Right forelimb (tissue), 1 donor: ENCODE measurements around the gene NQO1.
"Not testable (repeated sequence)": the region's sequence is repeated elsewhere in the genome, so short reads cannot be mapped to it uniquely, and the experiment has no call there.

Experiments
- DNase-seq: peaks from one replicate; pipeline ENCODE4 v3.0.0-alpha.2; 2018

Gene NQO1

DNA sequence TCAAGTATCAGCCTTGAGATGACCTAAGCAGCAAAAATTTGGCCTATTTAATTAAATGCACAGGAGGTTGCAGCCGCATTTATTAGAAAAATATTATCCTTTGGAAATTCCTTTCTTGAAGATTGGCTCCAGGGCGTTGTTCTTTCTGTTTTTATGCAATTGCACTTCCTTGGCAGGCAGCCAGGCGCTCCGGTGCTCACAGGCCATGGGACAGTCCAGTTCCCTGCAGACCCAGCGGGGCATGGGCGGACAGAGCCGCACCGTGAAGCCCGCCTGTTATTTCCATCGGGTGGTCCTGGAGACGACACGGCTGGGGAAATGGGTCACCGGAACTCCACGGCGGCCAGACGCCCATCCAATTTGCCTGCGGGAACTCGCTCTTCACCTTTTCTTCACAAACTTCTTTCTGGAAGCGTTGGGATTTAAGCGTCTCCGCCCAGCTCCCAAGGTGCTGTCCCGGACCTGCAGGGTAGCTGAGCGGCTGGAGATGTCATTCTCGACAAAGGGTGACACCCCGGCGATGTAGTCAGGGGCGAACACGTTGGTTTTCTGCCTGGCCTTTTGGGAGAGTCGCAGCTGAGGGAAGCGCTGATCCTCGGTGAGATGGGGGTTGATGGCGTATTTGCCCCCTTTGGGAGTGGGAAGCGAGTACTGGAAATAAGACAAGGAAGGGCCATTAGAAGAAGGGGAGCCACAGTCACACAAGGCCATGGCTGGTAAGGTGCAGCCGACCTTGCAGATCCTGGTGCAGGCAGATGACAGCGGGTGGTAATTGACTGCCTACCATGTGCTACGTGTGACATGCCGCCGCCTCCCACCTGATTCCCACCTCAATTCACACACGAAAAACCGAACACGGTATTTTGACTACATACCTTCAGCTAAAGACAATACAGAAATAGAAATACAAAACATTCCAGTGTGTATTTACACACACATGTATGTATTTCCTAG lies 15.9 kb upstream of the NQO1 start:
- no peak for DNase-seq

- DNase-seq, result no peak
These were observed 15.2 kb upstream of the NQO1 start for GRCh38 chr16:69741519-69741918.

DNA sequence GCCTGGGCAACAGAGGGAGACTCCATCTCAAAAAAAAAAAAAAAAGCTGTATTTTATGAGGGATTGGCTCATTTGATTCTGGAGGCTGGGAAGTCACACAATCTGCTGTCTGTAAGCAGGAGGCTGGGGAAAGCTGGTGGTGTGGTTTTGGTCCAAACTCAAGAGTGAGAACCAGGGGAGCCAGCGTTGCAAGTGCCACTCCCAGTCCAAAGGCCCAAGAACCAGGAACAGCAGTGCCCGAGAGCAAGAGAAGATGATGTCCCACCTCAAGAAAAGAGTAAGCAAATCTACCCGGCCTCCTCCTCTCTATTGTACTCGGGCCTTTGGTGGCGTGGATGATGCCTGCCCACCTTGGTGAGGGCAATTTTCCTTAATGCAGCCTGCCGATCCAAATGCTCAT lies 5.7 kb upstream of the NQO1 start:
- no peak for DNase-seq

- not testable (repeated sequence) for DNase-seq
These were observed 4.9 kb upstream of the NQO1 start for GRCh38 chr16:69731280-69731679.

GRCh38 chr16:69729030-69729429 lies 2.7 kb upstream of the NQO1 start:
- DNase-seq, result not testable (repeated sequence)

DNA sequence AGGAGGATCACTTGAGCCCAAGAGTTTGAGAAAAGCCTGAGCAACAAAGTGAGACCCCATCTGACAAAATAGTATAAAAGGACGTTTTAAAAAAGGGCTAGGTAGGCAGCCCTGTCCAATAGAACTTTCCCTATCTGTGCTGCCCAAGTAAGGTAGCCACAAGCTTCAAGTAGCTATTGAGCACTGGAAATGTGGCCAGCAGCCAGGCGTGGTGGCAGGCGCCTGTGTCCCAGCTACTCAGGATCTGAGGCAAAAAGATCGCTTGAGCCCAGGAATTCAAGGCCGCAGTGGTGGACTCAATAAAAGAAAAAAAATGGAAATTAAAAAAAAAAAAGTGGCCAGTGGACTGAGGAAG lies 1.5 kb upstream of the NQO1 start:
- no peak for DNase-seq

- no peak for DNase-seq
These were observed 664 bp downstream of the NQO1 start for GRCh38 chr16:69725480-69726312.

DNA sequence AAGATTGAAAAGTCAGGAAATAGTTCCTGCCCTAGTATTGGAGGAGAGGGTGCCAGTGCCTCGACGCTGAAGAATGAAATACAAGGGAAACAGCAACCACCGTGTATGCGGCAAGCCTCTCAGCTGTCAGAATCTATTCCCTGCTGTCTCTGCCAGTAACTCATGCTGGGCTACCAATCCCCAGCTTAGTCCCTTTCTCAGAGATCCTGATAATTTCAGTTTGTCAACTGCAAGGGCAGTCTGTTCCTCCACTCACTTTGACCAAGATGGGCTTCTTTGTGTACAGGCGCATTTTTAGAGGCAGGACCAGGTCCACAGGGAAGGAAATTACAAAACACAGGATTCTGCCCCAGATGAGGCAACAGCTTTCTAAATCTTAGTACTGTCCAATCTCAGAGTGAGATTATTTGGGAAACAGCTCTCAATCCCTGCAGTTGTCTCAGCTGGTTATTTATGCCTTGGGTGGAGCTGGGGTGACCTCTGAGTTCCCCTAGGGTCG lies 1.3 kb downstream of the NQO1 start:
- no peak for DNase-seq

DNA sequence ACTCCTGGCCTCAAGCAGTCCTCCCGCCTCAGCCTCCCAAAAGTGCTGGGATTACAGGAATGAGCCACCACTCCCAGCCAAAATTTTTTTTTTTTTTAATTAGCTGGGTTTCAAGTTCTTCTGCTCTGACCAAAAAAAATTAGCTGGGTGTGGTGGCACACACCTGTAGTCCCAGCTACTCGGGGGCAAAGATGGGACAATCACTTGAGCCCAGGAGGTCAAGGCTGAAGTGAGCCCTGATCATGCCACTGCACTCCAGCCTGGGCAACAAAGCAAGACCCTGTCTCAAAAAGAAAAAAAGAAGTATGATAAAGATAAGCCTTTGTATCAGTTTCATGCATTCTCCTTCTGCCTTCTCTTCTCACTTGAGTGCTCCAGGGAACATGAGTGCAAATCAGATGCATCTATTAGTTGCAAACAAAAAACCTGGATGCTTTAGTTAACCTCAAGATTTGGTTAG lies 1.9 kb downstream of the NQO1 start:
- DNase-seq, result no peak

- no peak for DNase-seq
These were observed 4.9 kb downstream of the NQO1 start for GRCh38 chr16:69721441-69721957.

DNA sequence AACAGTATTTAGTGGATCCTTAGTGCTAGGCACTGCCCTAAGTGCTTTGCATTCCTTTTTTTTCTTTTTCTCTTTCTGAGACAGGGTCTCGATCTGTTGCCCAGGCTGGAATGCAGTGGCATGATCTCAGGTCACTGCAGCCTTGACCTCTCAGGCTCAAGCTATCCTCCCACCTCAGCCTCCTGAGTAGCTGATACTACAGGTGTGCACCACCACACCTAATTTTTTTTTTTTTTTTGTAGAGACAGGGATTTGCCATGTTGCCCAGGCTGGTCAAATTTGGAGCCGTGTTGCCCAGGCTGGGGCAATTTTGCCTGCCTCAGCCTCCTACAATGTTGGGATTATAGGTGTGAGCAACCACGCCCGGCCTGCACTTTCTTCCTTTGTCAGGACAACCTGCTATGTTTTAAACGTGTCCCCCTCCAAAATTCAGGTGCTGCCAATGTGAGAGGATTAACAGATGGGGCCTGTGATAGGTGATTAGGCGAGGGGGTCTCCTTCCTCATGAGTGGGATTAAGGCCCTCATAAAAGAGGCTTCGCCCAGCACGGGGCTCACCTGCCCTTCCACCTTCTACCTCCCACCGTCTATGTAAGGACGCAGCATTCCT lies 5.4 kb downstream of the NQO1 start:
- DNase-seq, result no peak

GRCh38 chr16:69718111-69718764 lies 8.1 kb downstream of the NQO1 start:
- DNase-seq, result no peak

DNA sequence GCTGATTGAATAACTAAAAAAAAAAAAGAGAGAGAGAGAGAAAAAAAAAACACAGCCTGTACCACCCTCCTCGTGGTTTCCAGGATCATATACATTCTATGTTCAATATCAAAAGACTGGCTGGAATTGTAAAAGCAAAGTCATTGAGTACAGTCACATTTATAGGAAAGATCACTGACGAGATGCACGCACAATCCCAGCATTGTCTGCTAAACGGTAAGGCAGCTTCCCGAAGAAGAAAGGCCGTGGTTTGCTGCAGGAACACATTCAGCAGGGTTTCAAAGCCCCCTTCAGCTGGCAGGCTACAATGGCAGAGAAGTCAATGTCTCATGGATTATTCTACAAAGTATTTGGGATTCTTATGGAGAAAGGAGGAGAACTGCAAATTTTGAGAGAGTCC lies 9.3 kb downstream of the NQO1 start:
- DNase-seq, result no peak

GRCh38 chr16:69712914-69713581 lies 13.3 kb downstream of the NQO1 start:
- DNase-seq, result no peak

DNA sequence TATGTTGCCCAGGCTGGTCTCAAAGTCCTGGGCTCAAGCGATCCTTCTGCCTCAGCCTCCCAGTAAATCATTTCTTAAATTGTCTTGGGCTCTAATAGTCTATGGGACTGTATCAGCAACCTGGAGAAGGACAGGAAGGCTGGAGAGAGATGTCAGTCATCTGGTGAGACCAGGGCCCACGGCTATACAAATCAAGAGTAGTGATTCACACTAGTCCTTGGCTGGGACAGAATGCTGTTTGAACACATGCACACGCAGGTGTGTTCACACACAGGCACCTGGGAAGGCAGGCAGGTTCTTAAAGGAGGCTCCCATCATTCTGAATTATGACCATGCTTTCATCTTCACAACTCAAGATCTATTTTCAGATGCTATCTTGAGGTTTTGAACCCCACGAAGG lies 14.1 kb downstream of the NQO1 start:
- no peak for DNase-seq

DNA sequence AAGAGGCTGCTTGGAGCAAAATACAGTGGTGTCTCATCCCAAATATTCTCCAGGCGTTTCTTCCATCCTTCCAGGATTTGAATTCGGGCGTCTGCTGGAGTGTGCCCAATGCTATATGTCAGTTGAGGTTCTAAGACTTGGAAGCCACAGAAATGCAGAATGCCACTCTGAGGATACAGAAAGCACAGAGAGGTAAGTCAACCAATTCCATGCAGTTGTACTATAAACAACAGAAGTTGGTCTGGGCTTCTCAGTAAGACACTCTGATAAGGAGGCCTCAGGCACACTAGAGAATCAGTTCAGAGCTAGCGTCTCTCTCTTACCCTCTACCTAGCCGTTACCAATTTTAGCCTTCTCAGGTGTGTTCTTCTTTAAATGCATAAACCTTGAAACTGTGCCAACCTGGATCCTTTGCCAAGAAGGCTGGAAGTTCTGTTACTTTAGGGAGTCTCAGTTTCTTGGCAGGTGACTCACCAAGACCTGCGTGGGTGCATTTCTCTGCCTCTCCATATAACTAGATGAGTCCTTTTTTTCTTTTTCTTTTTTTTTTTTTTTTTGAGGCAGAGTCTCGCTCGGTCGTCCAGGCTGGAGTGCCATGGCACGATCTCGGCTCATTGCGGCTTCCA lies 15.1 kb downstream of the NQO1 start:
- DNase-seq, result peak; percentile 50

DNA sequence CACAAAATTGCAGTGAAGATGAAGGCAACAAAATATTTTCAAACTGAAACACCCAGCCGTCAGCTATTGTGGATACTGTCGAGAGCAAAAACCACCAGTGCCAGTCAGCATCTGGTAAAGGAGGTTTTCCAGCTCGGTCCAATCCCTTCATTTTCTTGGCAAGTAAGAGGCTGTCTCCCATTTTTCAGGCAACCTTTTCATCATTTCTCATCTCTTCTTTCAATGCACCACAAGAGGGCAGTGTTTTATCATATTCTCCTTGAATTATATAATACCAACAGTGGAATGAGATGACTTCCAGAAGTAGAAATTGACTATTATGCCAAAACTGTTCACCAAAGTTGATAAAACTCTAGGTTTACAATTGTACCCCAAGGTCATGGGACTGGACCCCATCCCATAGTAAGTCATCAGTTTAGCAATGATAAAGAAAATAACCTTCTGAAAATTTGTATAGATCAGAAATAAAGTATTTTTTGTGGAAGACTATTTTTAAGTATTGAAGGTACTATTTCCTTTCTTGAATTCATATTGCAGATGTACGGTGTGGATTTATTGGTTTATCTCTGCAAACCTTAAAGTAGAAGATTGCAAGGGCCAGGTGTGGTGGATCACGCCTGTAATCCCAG lies 16.8 kb downstream of the NQO1 start:
- DNase-seq, result no peak

- no peak for DNase-seq
These were observed 18.3 kb downstream of the NQO1 start for GRCh38 chr16:69707920-69708683.

- DNase-seq, result no peak
These were observed 19.4 kb downstream of the NQO1 start for GRCh38 chr16:69706975-69707340.
